HG02938 (cell line): ENCODE measurements around the gene CUX1.
"Not testable (repeated sequence)": the region's sequence is repeated elsewhere in the genome, so short reads cannot be mapped to it uniquely, and the experiment has no call there.

ENCODE experiments used
- ATAC-seq: cut with Tn5 transposase; IDR thresholded peaks from one replicate; pipeline ENCODE4 v1.9.1; 2021; ENCODE audit warnings: mild to moderate bottlenecking, moderate library complexity; ENCODE audit not compliant: unreplicated experiment

Gene CUX1

GRCh38 chr7:101865455-101865854, 48.0 kb downstream of the CUX1 start:
- ATAC-seq: no peak

GRCh38 chr7:101866328-101866727, 48.9 kb downstream of the CUX1 start:
- ATAC-seq: no peak

GRCh38 chr7:101867265-101867664, 49.8 kb downstream of the CUX1 start:
- ATAC-seq: no peak

GRCh38 chr7:101867681-101868080, 50.3 kb downstream of the CUX1 start:
- ATAC-seq: not testable (repeated sequence)

GRCh38 chr7:101868191-101868950, 50.9 kb downstream of the CUX1 start:
- no peak for ATAC-seq

GRCh38 chr7:101869026-101869900, 51.8 kb downstream of the CUX1 start:
- ATAC-seq: no peak

GRCh38 chr7:101869901-101870290, 52.5 kb downstream of the CUX1 start:
- ATAC-seq: no peak

GRCh38 chr7:101870361-101871062, 53.1 kb downstream of the CUX1 start:
- ATAC-seq: no peak

GRCh38 chr7:101871351-101871750, 53.9 kb downstream of the CUX1 start:
- no peak for ATAC-seq

- no peak for ATAC-seq
Measured at GRCh38 chr7:101874028-101874427, 56.6 kb downstream of the CUX1 start.

GRCh38 chr7:101875283-101875846, 57.9 kb downstream of the CUX1 start:
- ATAC-seq: no peak

- no peak for ATAC-seq
Measured at GRCh38 chr7:101877882-101878591, 60.6 kb downstream of the CUX1 start.

- no peak for ATAC-seq
Measured at GRCh38 chr7:101878938-101879337, 61.5 kb downstream of the CUX1 start.

GRCh38 chr7:101879565-101879964, 62.1 kb downstream of the CUX1 start:
- no peak for ATAC-seq

GRCh38 chr7:101880282-101881054, 63.0 kb downstream of the CUX1 start:
- ATAC-seq: no peak

GRCh38 chr7:101882005-101882421, 64.6 kb downstream of the CUX1 start:
- ATAC-seq: no peak

- ATAC-seq: no peak
Measured at GRCh38 chr7:101882595-101883564, 65.5 kb downstream of the CUX1 start.
